GM21576 (cell line): ENCODE results near the gene C14orf180.
"Not testable (repeated sequence)": the region's sequence is repeated elsewhere in the genome, so short reads cannot be mapped to it uniquely, and the experiment has no call there.

ENCODE experiments used
- ATAC-seq: cut with Tn5 transposase; IDR thresholded peaks from one replicate; pipeline ENCODE4 v1.9.1; 2021; ENCODE audit warnings: mild to moderate bottlenecking, moderate library complexity; ENCODE audit not compliant: unreplicated experiment

The C14orf180 gene

DNA sequence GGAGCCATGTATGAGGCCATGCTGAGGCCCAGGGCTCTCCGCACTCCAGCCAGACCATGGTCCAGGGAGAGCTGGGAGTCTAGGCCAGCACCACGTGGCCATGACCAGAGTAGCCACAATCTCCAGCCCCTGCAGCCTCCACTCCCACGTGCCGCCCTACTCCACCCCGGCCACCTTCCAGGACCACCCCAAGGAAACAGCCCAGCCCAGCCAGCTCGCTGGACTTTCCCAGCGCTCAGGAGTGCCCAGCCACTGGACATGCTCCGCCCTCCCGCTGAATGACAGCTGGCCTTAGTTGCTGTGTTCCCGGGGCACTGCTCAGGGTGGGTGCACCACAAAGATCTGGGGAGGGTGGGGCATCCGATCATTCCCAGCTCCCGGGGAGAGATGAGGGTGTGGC is 2.1 kb upstream of the C14orf180 start:
- no peak for ATAC-seq

DNA sequence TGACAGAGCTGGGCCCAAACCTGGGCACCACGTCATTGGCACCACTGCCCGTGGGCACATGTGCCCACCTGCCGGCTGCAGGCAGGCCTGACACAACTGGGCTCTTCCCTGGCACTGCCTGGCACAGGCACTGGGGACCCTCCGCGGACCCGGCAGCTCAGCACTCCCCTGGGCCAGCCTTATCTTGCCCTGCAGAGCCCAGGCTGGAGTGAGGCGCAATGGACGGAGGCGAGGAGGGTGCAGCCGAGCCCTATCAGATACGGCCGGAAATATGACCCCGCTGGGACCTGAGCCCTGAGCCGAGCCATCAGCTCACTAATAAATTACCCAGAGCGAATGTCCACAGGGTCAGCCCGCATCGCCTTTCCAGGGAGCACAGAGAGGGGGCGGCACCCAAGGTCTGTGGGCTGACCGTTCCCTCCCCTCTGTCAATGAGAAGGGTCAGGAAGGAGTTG is 1.7 kb upstream of the C14orf180 start:
- no peak for ATAC-seq

GRCh38 chr14:104578321-104578720 is 1.2 kb upstream of the C14orf180 start:
- no peak for ATAC-seq

- ATAC-seq: not testable (repeated sequence)
Measured at GRCh38 chr14:104579939-104580338, 375 bp downstream of the C14orf180 start.

DNA sequence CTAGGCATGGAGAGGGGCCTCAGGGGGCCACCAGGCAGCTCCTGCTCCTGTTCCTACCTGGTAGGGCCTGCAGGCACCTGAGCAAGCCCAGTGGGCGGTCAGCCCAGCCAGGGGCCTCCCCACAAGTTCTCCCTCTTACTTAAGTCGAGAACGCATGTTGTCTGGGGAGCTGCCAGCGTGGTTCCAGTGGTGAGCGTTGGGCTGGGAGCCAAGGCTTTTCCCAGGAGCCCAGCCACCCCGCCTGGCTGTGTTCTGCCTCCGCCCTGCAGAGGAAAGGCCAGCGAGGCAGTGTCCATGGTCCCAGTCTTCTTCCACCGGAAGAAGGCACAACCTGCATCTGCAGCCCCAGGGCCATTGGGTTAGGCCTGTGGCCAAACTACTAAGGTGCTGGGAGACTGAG is 1.4 kb downstream of the C14orf180 start:
- ATAC-seq: no peak

DNA sequence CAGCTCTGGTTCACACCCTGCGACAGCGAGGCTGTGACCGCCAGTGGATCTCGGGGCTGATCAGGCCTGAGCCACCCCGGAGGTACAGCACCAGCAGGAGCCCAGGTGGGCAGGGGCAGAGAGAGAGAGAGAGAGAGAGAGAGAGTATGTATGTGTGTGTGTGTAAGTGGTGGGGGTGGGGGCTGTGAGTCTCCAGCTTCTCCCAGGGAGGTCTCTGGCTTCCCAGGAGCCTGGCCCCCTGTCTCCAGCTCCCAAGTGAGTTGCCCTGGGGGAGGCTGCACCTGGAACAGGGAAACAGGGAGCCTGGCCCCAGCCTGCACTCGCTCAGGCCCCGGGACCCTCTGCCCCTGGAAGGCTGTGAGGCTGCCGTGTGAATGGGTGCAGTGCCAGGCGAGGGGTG is 2.0 kb downstream of the C14orf180 start:
- no peak for ATAC-seq

DNA sequence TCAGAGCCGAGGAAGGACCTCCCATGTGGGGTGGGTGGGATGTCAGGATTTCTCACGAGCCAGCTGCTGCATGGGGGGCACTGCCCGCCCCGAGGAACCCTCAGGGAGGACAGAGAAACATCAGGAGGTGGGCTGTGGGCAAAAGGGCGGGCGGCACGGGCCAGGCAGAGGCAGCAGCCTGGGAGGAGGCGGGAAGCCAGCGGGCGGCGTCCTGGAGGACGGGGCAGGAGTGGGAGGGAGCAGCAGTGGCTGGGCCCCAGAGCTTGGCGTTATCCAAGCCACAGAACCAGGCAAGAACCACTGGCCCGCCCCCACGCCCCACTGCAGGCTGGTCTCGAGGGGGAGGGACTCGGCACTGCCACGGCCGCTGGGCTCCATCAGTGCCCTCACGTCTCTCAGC is 2.4 kb downstream of the C14orf180 start:
- ATAC-seq: no peak

GRCh38 chr14:104582662-104583061 is 3.1 kb downstream of the C14orf180 start:
- ATAC-seq: no peak

DNA sequence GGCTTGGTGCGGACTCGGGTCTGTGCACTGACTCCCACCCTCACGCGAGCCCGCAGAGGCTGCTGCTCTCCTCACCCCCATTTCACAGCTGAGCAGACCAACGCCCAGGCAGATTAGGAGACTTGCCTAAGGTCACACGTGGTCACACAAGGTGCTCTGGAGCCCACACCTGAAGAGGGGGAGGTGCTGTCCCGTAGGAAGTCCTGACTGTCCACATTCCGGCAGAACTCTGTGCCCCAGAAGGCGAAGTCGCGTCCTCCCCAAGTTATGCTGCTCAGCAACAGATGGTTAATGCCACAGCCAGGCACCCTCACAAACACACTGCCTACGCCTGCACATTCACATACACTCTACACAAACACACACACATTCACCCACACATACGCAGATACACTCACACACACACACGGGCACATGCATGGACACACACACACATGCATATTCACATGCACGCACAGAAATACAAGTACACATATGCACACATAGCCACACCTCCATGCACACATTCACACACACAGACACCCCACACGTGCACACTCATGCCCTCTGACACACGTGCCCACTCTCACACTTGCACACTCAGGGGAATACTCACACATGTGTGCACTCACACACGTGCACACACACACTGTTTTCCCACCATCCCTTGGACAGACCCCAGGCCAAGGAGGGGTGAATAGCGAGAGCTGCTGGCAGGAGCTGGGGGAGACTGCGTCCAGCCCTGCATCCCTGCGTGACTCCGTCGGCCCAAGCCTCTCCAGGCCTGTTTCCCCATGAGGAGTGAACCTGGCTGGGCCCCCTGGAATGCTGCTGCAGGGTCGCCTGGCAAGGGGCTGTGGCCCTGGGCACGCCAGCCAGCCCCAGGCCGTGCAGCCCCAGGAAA is 4.1 kb downstream of the C14orf180 start:
- no peak for ATAC-seq

- ATAC-seq: no peak
Measured at GRCh38 chr14:104584557-104584956, 5.0 kb downstream of the C14orf180 start.

- no peak for ATAC-seq
Measured at GRCh38 chr14:104585966-104586697, 6.6 kb downstream of the C14orf180 start.

GRCh38 chr14:104586832-104587620 is 7.5 kb downstream of the C14orf180 start:
- ATAC-seq: no peak

DNA sequence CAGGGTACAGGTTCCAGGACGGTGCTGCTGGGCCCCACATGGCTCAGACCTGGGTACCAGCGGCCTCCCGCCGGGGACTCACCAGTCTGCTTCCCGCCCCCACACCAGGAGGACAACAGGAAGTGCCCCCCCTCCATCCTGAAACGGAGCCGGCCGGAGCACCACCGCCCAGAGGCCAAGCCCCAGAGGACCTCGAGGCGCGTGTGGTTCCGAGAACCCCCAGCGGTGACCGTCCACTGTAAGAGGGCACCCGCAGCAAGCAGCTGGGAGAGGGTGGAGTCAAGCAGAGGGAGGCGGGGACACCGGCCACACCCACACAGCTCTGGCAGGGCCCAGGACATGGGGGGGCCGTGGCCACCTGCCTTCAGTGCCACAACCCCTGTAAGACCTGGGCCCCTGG is 8.1 kb downstream of the C14orf180 start:
- no peak for ATAC-seq

- ATAC-seq: no peak
Measured at GRCh38 chr14:104588066-104588857, 8.7 kb downstream of the C14orf180 start.

DNA sequence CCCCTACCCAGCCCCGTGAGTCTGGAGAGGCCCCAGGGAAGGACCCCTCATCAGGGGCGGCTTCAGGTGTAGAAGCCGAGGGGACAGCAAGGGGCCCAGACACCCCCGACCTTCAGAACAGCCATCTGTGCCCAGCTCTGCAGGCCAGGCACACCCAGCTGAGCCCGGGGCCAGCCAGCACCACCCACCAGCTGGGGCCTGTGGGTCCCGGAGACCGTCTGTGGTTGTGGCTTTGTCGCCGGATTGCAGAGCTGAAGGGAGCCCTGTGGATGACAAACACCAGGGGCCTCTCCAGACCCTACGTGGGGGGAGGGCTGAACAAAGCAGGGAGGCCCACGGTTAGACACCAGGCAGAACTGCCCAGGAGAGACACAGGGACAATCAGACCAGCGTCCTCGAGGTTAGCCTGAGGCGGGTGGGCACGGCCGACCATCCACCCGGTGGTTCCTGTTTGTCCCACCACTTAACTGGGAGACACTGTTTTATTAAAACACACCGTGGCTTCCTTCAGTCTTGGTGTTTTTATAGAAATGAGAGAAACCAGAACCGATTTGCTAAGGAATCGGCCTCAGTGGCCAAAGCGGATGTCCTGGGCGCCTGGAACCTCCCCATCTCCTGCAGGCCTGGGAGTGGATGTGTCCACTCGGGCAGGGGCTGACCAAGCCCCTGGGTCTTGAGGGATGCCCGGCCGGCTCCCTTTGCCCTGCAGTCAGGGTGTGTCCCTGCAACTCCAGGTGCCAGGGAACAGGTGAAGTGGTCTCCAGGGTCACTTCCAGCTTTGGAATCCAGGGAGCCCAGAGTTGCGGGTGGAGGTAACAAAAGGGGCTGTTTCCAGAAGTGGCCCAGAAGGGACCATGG is 10.0 kb downstream of the C14orf180 start:
- no peak for ATAC-seq

DNA sequence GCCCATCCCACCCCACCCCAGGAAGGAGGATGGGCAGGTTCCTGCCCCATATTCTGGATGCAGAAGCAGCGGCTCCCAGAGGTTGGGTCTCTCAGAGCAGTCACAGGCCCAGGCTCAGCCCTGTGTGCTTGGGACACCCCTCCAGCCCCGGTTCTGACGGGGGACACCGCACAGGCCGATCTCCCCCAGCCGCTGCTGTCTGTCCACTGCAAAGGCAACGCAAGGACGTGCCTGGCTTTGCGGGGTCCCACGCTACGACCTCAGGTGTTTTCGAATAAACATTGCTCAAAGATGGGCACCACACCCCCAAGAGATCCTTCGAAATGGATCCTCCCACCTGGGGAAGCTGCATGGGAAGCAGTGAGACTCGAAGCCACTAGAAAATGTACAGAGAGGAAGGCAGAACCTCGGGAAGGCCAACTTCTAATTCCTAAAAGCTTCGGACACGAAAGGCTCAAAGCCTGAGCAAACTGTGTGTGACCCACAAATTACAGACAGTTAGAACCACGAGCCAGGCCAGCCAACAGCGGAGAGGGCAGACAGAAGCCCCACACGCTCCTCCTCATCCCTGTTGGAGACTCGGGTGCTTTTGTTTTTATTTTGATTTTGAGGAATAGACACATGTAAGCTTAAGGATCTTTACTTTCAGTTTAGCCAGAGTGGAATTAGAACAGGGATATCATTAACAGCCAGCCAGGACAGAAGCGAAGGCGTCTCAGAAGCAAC is 10.8 kb downstream of the C14orf180 start:
- ATAC-seq: no peak

GRCh38 chr14:104591031-104591430 is 11.5 kb downstream of the C14orf180 start:
- no peak for ATAC-seq

DNA sequence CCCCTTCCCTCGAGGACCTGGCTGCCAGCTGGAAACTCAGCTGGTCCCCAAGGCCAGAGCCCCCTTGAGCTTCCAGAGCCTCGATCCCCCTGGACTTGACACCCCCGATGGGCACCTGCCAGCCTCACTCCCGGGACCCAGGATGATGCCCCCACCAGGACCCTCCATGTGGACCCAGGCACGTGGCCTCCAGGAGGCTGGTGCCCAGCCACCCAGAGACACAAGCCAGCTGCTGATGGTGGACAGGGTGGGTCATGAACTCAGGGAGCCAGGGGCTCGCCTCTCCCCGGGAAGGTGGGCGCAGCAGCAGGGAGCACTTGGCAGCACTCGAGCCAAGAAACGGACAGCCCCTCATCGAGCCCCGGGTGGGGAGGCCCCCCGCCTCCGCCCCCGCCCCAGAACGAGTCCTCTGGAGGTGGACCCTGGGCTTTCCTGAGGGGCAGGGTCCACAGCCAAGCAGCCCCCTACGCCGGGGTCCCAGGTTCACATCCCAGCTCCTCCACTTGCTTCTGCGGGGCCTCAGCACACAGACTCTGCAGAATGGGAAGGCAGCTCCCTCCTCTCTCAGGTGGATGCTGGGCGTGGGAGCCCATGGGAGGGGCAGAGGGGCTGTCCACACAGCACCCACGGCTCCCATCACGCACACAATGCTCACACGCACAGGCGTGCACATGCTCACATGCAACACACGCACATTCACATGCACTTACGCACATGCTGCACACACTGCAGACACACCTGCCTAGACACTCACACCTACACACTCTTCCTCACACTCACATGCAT is 12.1 kb downstream of the C14orf180 start:
- no peak for ATAC-seq
